HUES64 (cell line): ENCODE results near the gene SPINT3.
"Not testable (repeated sequence)": the region's sequence is repeated elsewhere in the genome, so short reads cannot be mapped to it uniquely, and the experiment has no call there.

ENCODE experiments used
- H3K27ac ChIP-seq: 2 replicates; pipeline ENCODE4 v1.7.0; 2013; ENCODE audit warnings: low read depth, low read length, inconsistent platforms
- H3K27me3 ChIP-seq: 2 replicates; pipeline ENCODE4 v1.6.1; 2013; ENCODE audit warnings: mild to moderate bottlenecking, low read length; ENCODE audit not compliant: insufficient read depth
- H3K36me3 ChIP-seq: 2 replicates; pipeline ENCODE4 v1.6.1; 2013; ENCODE audit warnings: mild to moderate bottlenecking, low read length; ENCODE audit not compliant: insufficient read depth
- H3K4me1 ChIP-seq: 2 replicates; pipeline ENCODE4 v1.6.1; 2013; ENCODE audit warnings: mild to moderate bottlenecking, low read length, moderate library complexity; ENCODE audit not compliant: insufficient read depth
- H3K4me3 ChIP-seq: 2 replicates; pipeline ENCODE4 v1.5.1; 2013; ENCODE audit warnings: mild to moderate bottlenecking, low read length, moderate library complexity
- H3K9ac ChIP-seq: 2 replicates; pipeline ENCODE4 v1.6.1; 2013; ENCODE audit warnings: mild to moderate bottlenecking, low read depth, low read length
- H3K9me3 ChIP-seq: 2 replicates; pipeline ENCODE4 v1.6.1; 2013; ENCODE audit warnings: low read depth, low read length; ENCODE audit not compliant: insufficient read depth
- WGBS: fragments of 150-250, 120-280 bp; methylation state at CpG from one replicate; pipeline ENCODE4 v1.1.7; 2013; ENCODE audit warnings: missing lambda C conversion rate; 5-methylcytosine and 5-hydroxymethylcytosine counted together

Gene SPINT3

DNA sequence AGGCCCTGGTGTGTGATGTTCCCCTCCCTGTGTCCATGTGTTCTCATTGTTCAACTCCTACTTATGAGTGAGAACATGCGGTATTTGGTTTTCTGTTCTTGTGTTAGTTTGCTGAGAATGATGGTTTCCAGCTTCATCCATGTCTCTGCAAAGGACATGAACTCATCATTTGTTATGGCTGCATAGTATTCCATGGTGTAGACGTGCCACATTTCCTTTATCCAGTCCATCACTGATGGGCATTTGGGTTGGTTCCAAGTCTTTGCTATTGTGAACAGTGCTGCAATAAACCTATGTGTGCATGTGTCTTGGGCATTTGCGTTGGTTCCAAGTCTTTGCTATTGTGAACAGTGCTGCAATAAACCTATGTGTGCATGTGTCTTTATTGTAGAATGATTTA lies 43.1 kb downstream of the SPINT3 start:
- not testable (repeated sequence) for H3K9ac ChIP-seq, H3K4me1 ChIP-seq, H3K9me3 ChIP-seq, H3K4me3 ChIP-seq, H3K27ac ChIP-seq, H3K36me3 ChIP-seq
- 91% methylated on average over 3 of the region's 3 CpGs for WGBS
- peaks cover 31% of the 10 kb centered on the region for H3K27me3 ChIP-seq

DNA sequence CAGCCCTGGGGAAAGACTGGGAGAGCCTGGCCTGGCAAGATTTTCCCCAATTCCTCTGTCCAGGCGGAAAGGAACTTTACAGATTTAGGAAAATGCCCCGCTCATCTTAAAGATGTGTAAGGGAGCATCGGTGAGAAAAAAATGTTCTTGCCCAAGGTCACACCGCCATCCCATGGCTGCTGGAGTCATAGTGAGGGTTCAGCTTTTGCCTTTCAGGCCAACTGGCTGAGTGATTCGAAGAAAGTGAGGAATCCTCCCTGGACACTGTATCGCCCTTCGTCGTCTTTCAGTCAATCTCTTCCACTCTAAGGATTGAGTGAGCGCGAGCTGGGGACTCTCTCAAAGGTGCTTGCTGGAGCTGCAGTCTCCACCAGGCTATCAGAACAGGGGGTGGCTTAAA lies 44.5 kb downstream of the SPINT3 start:
- Histone ChIP-seq H3K36me3 (no peaks in the 10 kb centered on the region), H3K27me3 (peaks cover 31% of the 10 kb centered on the region), H3K9me3 (no peaks in the 10 kb centered on the region), H3K27ac (no peak overlapping the region), H3K4me3 (peak overlapping the region; percentile 65), H3K9ac (peak overlapping the region; percentile 70), H3K4me1 (peaks cover 7% of the 10 kb centered on the region; the same call in 1 of the 2 replicates)
- WGBS: 32% methylated on average over 10 of the region's 10 CpGs

DNA sequence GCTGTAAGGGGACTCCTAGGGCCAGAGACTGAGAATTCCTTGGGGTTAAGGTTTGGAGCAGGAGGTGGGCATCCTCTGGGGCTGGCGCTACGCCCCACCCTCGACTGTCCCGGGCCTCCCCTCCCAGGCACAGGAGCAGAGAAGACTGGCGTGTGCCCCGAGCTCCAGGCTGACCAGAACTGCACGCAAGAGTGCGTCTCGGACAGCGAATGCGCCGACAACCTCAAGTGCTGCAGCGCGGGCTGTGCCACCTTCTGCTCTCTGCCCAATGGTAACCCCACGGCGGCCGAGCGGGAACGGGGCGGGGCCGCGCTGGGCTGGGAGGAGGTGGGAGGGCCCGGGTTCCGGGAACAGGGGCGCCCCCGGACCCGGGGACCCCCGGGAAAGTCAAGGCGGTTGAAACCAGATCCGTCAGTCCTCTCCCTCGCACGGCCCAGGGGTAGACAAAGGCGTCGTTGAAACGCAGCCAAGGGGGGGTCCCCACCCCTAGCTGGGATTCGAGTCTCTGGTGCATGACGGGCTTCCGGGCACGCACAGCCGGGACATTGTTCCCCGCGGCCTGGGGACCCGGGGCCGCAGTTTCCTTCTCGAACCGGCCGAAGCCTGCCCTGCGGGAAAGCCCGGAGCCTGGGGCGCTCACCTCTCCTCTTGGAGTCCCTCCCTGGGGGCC lies 45.0 kb downstream of the SPINT3 start:
- H3K9ac ChIP-seq: peak overlapping the region; percentile 70
- H3K27me3 ChIP-seq: peaks cover 31% of the 10 kb centered on the region
- H3K27ac ChIP-seq: no peak overlapping the region
- no peaks in the 10 kb centered on the region for H3K9me3 ChIP-seq
- H3K4me3 ChIP-seq: peak overlapping the region; percentile 65
- H3K4me1 ChIP-seq: peaks cover 9% of the 10 kb centered on the region; the same call in 1 of the 2 replicates
- 1% methylated on average over 50 of the region's 50 CpGs for WGBS
- no peaks in the 10 kb centered on the region for H3K36me3 ChIP-seq

DNA sequence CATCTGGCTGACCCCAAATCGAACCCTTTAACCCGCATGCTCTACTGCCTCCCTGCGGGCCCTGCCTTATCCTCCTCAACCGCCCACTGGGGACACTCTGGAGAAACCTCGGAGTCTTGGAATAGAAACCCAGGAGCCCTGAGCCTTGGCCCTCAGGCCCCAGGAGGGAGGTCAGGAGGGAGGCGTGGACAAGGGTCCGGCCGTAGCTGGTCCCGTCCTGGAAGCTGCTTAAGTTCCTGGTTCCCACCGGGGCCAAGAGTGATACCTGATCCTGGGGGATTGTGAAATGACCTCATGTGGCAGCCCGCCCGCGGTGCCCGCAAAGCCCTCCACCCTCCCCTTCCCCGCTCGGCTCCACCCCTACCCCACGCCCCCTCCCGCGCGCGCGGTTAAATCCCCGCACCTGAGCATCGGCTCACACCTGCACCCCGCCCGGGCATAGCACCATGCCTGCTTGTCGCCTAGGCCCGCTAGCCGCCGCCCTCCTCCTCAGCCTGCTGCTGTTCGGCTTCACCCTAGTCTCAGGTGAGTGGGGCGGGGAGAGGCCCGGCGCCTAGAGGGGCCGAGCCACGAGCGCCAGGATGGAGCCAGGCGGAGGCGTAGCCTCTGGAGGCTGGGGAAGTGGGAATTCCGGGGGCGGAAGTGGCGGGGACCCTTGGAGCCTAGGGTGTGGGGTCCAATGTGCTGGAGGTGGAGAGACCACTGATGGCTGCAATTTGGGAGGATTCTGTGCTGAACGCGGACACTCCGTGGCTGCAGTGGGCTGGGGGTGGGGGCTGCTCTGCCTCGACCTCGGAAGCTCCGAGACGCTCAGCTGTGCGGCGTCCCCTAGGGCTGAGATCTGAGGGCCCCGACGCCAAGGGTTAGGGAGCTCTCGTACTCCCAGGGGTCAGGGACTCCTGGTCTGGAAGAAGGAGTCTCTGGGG lies 45.8 kb downstream of the SPINT3 start, which contains the start of gene WFDC2:
WFDC2 (plus strand) TSS at position 418 of the 926 bp plus-strand sequence; CDS start at position 447, 29 bp downstream.
- Histone ChIP-seq H3K9me3 (no peaks in the 10 kb centered on the region), H3K27ac (no peak within 1 kb of the TSS), H3K9ac (peak within 1 kb of the TSS; percentile 70), H3K36me3 (no peaks in the 10 kb centered on the region), H3K27me3 (peaks cover 31% of the 10 kb centered on the region), H3K4me3 (peak within 1 kb of the TSS; percentile 65), H3K4me1 (peaks cover 9% of the 10 kb centered on the region; the same call in 1 of the 2 replicates)
- 2% methylated on average over 54 of the region's 54 CpGs for WGBS

GRCh38 chr20:45467861-45468260 lies 47.6 kb downstream of the SPINT3 start:
- Histone ChIP-seq H3K27me3 (peaks cover 31% of the 10 kb centered on the region), H3K9me3 (no peaks in the 10 kb centered on the region), H3K4me1 (peaks cover 9% of the 10 kb centered on the region; the same call in 1 of the 2 replicates), H3K9ac (no peak overlapping the region), H3K27ac (no peak overlapping the region), H3K4me3 (no peak overlapping the region), H3K36me3 (no peaks in the 10 kb centered on the region)
- 64% methylated on average over 3 of the region's 3 CpGs for WGBS

- no peak overlapping the region for H3K9ac ChIP-seq
- no peak overlapping the region for H3K4me3 ChIP-seq
- H3K27ac ChIP-seq: no peak overlapping the region
- peaks cover 9% of the 10 kb centered on the region; the same call in 1 of the 2 replicates for H3K4me1 ChIP-seq
- no peaks in the 10 kb centered on the region for H3K9me3 ChIP-seq
- peaks cover 31% of the 10 kb centered on the region for H3K27me3 ChIP-seq
- 94% methylated on average over 5 of the region's 6 CpGs for WGBS
- no peaks in the 10 kb centered on the region for H3K36me3 ChIP-seq
Observed at GRCh38 chr20:45467172-45467571, 48.2 kb downstream of the SPINT3 start.

DNA sequence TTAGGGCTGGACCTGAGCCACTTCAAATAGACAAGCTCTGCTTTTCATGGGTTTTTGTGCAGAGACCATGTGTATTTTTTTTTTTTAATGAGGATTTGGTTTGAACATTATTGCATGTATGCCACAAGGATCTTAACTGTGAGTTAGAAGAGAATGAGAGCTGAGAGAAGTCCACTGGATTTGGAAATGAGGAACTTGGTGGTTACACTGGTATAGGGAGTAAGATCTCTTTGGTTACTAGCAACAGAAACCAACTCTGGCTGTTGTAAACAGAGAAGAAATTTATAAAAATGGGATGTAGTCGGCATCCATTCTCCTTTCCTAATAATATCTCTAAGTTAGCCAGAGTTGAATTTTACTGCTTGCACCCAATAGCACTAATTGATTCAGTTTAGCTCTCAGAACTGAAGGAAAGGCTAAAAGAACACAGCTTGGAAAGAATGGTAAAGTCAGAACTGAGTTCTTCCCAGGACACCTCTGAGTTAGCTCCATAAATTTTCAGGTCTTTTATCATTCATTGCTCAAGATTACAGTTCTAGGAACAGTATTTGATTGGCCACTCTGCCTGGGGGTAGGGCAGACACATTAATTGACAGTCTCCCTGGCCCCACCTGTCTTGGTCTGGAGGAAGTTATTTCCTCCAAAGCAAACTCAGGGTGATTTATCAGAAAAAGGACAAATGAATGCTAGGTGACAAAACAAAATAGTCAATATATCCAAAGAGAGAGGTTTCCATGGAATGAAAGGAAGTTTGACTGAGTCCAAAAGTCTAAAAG lies 49.7 kb downstream of the SPINT3 start:
- Histone ChIP-seq H3K27me3 (peaks cover 21% of the 10 kb centered on the region), H3K36me3 (no peaks in the 10 kb centered on the region), H3K4me1 (peaks cover 4% of the 10 kb centered on the region; the same call in 1 of the 2 replicates), H3K4me3 (no peak overlapping the region), H3K9ac (no peak overlapping the region), H3K9me3 (no peaks in the 10 kb centered on the region), H3K27ac (no peak overlapping the region)
- WGBS: no CpG with 5 or more reads among the region's 1 CpG

- WGBS: 81% methylated on average over 3 of the region's 4 CpGs
- peaks cover 4% of the 10 kb centered on the region; the same call in 1 of the 2 replicates for H3K4me1 ChIP-seq
- H3K4me3 ChIP-seq: no peak overlapping the region
- H3K9ac ChIP-seq: no peak overlapping the region
- H3K27me3 ChIP-seq: peaks cover 6% of the 10 kb centered on the region; the same call in 1 of the 2 replicates
- H3K27ac ChIP-seq: no peak overlapping the region
- no peaks in the 10 kb centered on the region for H3K36me3 ChIP-seq
- no peaks in the 10 kb centered on the region for H3K9me3 ChIP-seq
Observed at GRCh38 chr20:45463709-45464108, 51.7 kb downstream of the SPINT3 start.

- Histone ChIP-seq H3K27ac (no peak overlapping the region), H3K36me3 (no peaks in the 10 kb centered on the region), H3K4me1 (peaks cover 4% of the 10 kb centered on the region; the same call in 1 of the 2 replicates), H3K27me3 (no peaks in the 10 kb centered on the region), H3K9me3 (no peaks in the 10 kb centered on the region), H3K9ac (no peak overlapping the region), H3K4me3 (no peak overlapping the region)
- WGBS: 95% methylated on average over 6 of the region's 6 CpGs
Observed at GRCh38 chr20:45462711-45463509, 52.5 kb downstream of the SPINT3 start.
